Gastrocnemius medialis (tissue), 4 donors: Measurements from ENCODE around the gene BCAS4.

Experiments used
- POLR2A ChIP-seq, 2 donors: fragments of 450-650 bp; IDR thresholded peaks; one replicate each; pipeline ENCODE4 v1.6.1; 2017; ENCODE audit warnings: antibody characterized with exemption in 2 of 2, mild to moderate bottlenecking in 2 of 2, moderate library complexity in 2 of 2
- TF ChIP-seq, protein P1 (sequence below), 5 experiments: fragments of 450-650 bp in 3 of 5; fragments of 200-600 bp in 2 of 5; sonication (generic) in 2 of 5; IDR thresholded peaks in 4 of 5; conservative IDR thresholded peaks in 1 of 5; 1 replicate in 4 of 5; 2 replicates in 1 of 5; pipeline ENCODE4 v1.5.1; 2016 to 2019; ENCODE audit warnings: antibody characterized with exemption in 5 of 5, mild to moderate bottlenecking in 3 of 5, moderate library complexity in 3 of 5

DNA sequence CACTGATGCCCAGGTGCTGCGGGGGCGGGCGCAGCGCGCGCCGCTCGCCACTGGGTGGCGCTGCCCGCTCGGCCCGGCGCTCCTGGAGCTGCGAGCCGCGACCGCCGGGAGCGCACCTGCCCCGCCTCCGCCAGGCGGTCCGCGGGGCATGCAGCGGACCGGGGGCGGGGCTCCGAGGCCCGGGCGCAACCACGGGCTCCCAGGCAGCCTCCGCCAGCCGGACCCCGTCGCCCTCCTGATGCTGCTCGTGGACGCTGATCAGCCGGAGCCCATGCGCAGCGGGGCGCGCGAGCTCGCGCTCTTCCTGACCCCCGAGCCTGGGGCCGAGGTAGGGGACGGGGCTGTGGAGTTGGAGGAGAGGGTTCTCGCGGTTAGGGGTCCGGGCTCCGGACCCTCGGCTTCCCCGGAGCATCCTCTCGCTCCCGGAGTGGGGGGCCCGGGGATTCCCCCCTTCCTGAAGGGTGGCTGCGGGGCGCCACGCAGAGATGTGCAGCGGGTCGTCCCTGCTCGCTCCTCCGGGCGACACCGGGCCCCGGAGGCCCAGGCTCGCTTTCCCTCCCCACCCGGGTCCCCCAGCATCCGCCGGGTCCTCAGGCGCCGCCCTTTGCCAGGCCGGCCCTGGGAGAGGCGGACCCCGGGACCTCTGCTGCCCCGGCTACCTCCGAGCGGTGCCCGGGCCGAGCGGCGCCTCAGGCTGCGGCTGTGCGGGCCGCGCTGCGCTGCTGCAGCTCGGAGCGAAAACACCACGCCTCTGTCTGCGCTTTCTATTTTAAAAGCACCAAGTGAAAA lies at the start of gene BCAS4:
- TF ChIP-seq, protein P1, sequence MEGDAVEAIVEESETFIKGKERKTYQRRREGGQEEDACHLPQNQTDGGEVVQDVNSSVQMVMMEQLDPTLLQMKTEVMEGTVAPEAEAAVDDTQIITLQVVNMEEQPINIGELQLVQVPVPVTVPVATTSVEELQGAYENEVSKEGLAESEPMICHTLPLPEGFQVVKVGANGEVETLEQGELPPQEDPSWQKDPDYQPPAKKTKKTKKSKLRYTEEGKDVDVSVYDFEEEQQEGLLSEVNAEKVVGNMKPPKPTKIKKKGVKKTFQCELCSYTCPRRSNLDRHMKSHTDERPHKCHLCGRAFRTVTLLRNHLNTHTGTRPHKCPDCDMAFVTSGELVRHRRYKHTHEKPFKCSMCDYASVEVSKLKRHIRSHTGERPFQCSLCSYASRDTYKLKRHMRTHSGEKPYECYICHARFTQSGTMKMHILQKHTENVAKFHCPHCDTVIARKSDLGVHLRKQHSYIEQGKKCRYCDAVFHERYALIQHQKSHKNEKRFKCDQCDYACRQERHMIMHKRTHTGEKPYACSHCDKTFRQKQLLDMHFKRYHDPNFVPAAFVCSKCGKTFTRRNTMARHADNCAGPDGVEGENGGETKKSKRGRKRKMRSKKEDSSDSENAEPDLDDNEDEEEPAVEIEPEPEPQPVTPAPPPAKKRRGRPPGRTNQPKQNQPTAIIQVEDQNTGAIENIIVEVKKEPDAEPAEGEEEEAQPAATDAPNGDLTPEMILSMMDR (IDR thresholded peaks at IDR 0.05 in 4 of 5, conservative IDR thresholded peaks at IDR 0.05 in 1 of 5) = peak; percentile 70 to 97 (median 94)
- no peak for TF ChIP-seq POLR2A (IDR thresholded peaks at IDR 0.05)
